CD4-positive, CD25-positive, alpha-beta regulatory T cell (primary cell): ENCODE data around the gene SARNP. TPM values are rescaled to one million over a fixed set of nuclear protein-coding genes. Genes with fewer than 3 reads are reported as not detected.

Source experiments
- ATAC-seq, 2 donors: fragments of 150-1000 bp; cut with Tn5 transposase; one replicate each; pipeline ENCODE4 v1.10.0; 2021; ENCODE audit warnings: low read depth in 2 of 2, moderate number of reproducible peaks in 2 of 2, moderate library complexity in 1 of 2
- DNase-seq, 3 donors: peaks; one replicate each; pipeline versions ENCODE4 v3.0.0 to v3.0.0-alpha.2; 2012 to 2022; ENCODE audit warnings: mixed read lengths in 1 of 3
- H3K27ac ChIP-seq: one replicate; pipeline ENCODE4 v1.7.0; 2013; ENCODE audit warnings: mild to moderate bottlenecking, low read length; ENCODE audit not compliant: insufficient read depth, poor library complexity, severe bottlenecking
- H3K27me3 ChIP-seq: one replicate; pipeline ENCODE4 v1.7.0; 2013; ENCODE audit warnings: low read length; ENCODE audit not compliant: control insufficient read depth, insufficient read depth
- H3K36me3 ChIP-seq: one replicate; pipeline ENCODE4 v1.7.0; 2013; ENCODE audit warnings: mild to moderate bottlenecking, low read length, moderate library complexity; ENCODE audit not compliant: control insufficient read depth, insufficient read depth
- H3K4me1 ChIP-seq: 2 replicates; pipeline ENCODE4 v1.7.0; 2013; ENCODE audit warnings: mild to moderate bottlenecking, low read length; ENCODE audit not compliant: insufficient read depth, control insufficient read depth, poor library complexity, severe bottlenecking
- H3K4me3 ChIP-seq: one replicate; pipeline ENCODE4 v1.7.0; 2013; ENCODE audit warnings: low read depth, mild to moderate bottlenecking, low read length, moderate library complexity
- H3K9me3 ChIP-seq, 2 experiments: 1 replicate in 1 of 2; 2 replicates in 1 of 2; pipeline ENCODE4 v1.7.0; 2013; ENCODE audit warnings: low read length in 2 of 2, mild to moderate bottlenecking in 1 of 2, moderate library complexity in 1 of 2; ENCODE audit not compliant: control insufficient read depth in 2 of 2
- H3K27ac Mint-ChIP-seq, 3 donors: one replicate each; pipeline ENCODE4 v1.8.0; 2020 to 2022; ENCODE audit warnings: mild to moderate bottlenecking in 3 of 3, mixed read lengths in 3 of 3, moderate library complexity in 2 of 3
- H3K27me3 Mint-ChIP-seq: one replicate; pipeline ENCODE4 v1.8.0; 2022; ENCODE audit warnings: mild to moderate bottlenecking, mixed read lengths
- H3K36me3 Mint-ChIP-seq: one replicate; pipeline ENCODE4 v1.8.0; 2020; ENCODE audit warnings: mixed read lengths
- H3K4me1 Mint-ChIP-seq, 4 donors: one replicate each; pipeline ENCODE4 v1.8.0; 2020 to 2022; ENCODE audit warnings: mixed read lengths in 4 of 4, mild to moderate bottlenecking in 1 of 4
- H3K4me3 Mint-ChIP-seq, 4 donors: one replicate each; pipeline ENCODE4 v1.8.0; 2020 to 2022; ENCODE audit warnings: mild to moderate bottlenecking in 4 of 4, mixed read lengths in 4 of 4, moderate library complexity in 3 of 4
- H3K9me3 Mint-ChIP-seq, 7 donors: one replicate each; pipeline ENCODE4 v1.8.0; 2020 to 2022; ENCODE audit warnings: mixed read lengths in 7 of 7, mild to moderate bottlenecking in 3 of 7, moderate library complexity in 2 of 7
- polyA plus RNA-seq, 4 donors: library from polyadenylated mRNA; unstranded; fragments of 300-500 nt; fragmentation: Illumina TruSeq; gene quantifications; one replicate each; pipeline ENCODE4 v1.2.3, GENCODE V29; 2021
- total RNA-seq: library from RNA; stranded (reverse); gene quantifications from one replicate; pipeline ENCODE4 v1.2.3, GENCODE V29; 2022

The SARNP gene
- total and polyA plus RNA-seq, 5 donors from 2014 or later = 49.3 to 159 (median 123) TPM

DNA sequence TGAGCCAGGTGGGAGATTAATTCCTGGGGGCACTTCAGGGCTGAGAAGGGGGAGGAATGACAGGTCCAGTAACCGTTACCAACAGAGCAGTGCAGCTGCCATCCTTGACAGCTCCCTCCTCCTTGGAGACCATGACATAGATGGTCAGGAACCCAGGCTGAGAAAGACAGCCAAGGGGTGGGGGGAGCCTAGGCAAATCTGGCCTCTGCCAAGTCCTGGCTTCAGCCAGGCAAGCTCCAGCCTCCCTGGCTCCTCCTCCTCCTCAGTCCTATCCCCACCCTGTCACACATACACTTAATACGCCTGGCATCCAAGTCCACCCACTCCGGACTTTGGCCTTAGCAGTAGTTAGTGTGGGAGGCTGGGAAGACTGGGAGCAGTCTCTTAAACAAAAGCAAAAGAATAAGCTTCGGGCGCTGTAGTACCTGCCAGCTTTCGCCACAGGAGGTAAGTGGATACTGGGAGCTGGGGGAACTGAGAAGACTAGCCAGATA, 97.4 kb downstream of the SARNP start, which contains the start of gene RDH5:
RDH5 (plus strand) TSS at position 323 of the 494 bp plus-strand sequence. CDS start 792 bp downstream, outside the sequence.
- Histone ChIP-seq H3K36me3 (peaks cover 25% of the 10 kb centered on the region), H3K4me1 (peaks cover 42% of the 10 kb centered on the region), H3K27ac (no peak within 1 kb of the TSS), H3K27me3 (no peaks in the 10 kb centered on the region), H3K4me3 (no peak within 1 kb of the TSS), H3K9me3 (no peaks in the 10 kb centered on the region)
- H3K4me1 Mint-ChIP-seq = peaks cover 8 to 46% (median 32%) of the 10 kb centered on the region in 4 donors
- no peaks in the 10 kb centered on the region for H3K9me3 Mint-ChIP-seq
- H3K36me3 Mint-ChIP-seq = peaks cover 10% of the 10 kb centered on the region
- no peak within 1 kb of the TSS for H3K27ac Mint-ChIP-seq
- H3K4me3 Mint-ChIP-seq = no peak within 1 kb of the TSS
- ATAC-seq (no peak), DNase-seq (no peak)
- no peaks in the 10 kb centered on the region for H3K27me3 Mint-ChIP-seq

DNA sequence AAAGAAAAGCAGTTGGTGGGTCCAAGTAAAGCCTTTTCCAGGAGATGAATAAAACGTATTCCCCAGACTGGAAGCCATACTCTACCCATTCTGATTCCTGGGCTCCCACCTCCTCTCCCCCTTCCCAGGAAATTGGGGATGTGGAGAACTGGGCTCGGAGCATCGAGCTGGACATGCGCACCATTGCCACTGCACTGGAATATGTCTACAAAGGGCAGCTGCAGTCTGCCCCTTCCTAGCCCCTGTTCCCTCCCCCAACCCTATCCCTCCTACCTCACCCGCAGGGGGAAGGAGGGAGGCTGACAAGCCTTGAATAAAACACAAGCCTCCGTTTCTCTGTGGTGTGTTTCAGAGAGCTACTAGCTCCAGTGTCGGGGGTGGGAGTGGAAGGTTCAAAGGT, 98.2 kb downstream of the SARNP start:
- no peak overlapping the region for H3K27ac ChIP-seq
- peaks cover 37% of the 10 kb centered on the region for H3K4me1 ChIP-seq
- H3K9me3 ChIP-seq = no peaks in the 10 kb centered on the region
- Mint-ChIP-seq H3K27ac (no peak overlapping the region), H3K4me3 (no peak overlapping the region), H3K27me3 (no peaks in the 10 kb centered on the region), H3K9me3 (no peaks in the 10 kb centered on the region), H3K4me1 (peaks cover 8 to 41% (median 25%) of the 10 kb centered on the region in 4 donors), H3K36me3 (peaks cover 10% of the 10 kb centered on the region)
- no peak for ATAC-seq
- no peak overlapping the region for H3K4me3 ChIP-seq
- H3K36me3 ChIP-seq = peaks cover 25% of the 10 kb centered on the region
- H3K27me3 ChIP-seq = no peaks in the 10 kb centered on the region
- DNase-seq = no peak

DNA sequence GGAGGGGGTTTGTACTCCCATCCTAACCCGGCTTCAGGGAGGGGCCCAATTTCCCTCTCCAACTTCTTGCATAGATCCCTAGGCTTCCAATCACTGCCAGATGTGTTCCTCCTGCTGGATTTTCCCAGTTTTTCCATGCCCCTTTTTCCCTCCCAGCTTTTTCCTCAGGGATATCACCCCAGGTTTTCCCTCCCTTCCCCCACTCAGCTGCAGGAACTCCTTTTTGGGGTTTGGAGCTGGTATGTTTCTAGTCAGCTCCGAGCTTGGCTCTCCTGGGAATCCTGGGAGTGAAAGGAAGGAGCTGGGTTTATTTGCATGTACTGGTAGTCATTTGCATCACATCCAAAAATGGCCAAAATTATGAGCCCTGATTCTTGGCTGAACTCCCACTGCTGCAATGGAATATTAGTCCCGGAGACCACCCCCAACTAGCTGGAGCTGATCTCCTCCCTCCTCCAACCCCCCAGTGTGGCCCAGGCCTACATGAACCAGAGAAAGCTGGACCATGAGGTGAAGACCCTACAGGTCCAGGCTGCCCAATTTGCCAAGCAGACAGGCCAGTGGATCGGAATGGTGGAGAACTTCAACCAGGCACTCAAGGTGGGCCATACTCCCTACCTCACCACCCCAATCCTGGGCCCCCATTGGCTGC, 98.8 kb downstream of the SARNP start:
- Mint-ChIP-seq H3K4me3 (peak overlapping the region; percentile 16 to 95 (median 57)), H3K27ac (peak overlapping the region in 1 of 3 donors; percentile 20), H3K36me3 (peaks cover 10% of the 10 kb centered on the region), H3K9me3 (no peaks in the 10 kb centered on the region), H3K4me1 (peaks cover 8 to 41% (median 25%) of the 10 kb centered on the region in 4 donors), H3K27me3 (no peaks in the 10 kb centered on the region)
- Histone ChIP-seq H3K27ac (no peak overlapping the region), H3K36me3 (peaks cover 25% of the 10 kb centered on the region), H3K4me3 (no peak overlapping the region), H3K27me3 (no peaks in the 10 kb centered on the region), H3K4me1 (peaks cover 37% of the 10 kb centered on the region), H3K9me3 (no peaks in the 10 kb centered on the region)
- ATAC-seq = no peak
- DNase-seq = no peak

DNA sequence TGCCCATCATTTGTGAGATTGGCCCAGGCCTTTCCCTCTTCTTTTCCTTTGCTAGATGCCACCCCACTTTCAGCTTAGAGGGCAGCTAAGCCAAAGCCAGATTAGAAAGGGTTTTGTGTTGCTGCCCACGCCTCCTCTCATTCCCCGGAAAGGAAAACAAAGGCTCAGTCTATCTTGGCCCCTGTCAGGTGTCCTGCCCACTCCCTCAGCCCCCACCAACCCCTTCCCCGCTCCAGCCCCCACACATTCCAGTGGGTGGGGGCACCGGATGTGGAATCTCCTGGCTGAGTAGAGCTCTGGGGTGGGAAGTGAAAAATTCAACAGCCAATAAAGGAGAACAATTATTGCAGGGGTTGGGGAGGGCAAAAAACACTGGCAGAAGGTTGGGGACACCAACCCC, 99.5 kb downstream of the SARNP start:
- Histone ChIP-seq H3K27me3 (no peaks in the 10 kb centered on the region), H3K9me3 (no peaks in the 10 kb centered on the region), H3K27ac (no peak overlapping the region), H3K36me3 (peaks cover 21% of the 10 kb centered on the region), H3K4me1 (peaks cover 37% of the 10 kb centered on the region), H3K4me3 (no peak overlapping the region)
- ATAC-seq (no peak), DNase-seq (no peak)
- Mint-ChIP-seq H3K36me3 (peaks cover 7% of the 10 kb centered on the region), H3K27me3 (no peaks in the 10 kb centered on the region), H3K9me3 (no peaks in the 10 kb centered on the region), H3K4me1 (peaks cover 8 to 41% (median 25%) of the 10 kb centered on the region in 4 donors), H3K4me3 (peak overlapping the region; percentile 88 to 97 (median 95)), H3K27ac (peak overlapping the region in 2 of 3 donors; percentile 11 to 98)

DNA sequence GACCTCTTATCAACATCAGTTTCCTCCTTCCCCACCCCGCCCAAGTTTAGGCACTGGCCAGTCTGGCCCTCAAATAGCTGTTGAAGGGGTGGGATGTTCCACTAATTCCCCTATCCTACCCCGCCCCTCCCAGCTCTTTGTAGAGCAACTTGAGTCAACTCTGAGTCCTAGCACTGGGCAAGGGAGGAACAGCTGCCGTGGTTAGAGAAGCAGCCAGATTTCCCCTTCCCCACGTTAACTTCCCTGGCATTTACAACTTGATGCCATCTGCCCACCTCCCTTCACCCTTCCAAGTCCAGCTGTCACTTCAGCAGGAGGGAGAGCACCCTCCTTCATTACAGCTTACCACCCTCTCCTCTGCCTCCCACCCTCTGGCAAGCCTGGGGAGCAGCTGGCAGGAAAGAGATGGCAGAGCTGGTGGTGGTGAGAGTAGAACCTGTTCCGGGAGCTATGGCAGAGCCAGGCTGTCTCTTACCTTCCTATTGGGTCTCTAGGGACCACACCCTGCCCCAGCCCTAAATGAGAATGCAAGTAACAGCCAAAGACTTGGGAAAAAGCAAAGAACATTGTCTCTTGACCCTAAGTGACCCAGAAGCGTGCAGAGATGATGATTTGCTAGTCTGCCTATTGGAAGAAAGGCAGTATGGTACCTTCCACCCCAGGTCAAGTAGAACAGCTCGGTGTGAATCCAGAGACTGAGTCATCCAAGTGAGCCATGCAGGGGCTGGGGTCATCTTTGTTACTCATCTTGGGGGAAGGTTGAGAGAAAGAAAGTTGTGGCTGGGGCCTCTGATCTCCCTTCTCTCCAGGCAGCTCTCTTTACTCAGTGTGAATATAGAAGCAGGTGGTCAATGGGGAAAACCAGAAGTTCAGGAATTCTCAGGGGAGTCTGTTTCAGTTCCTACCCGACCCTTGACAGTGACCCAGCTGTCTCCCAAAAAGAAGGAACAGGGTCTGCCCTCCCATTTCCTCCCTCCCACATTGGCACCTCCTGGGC, 100.2 kb downstream of the SARNP start:
- H3K36me3 Mint-ChIP-seq = peaks cover 7% of the 10 kb centered on the region
- Histone ChIP-seq H3K9me3 (no peaks in the 10 kb centered on the region), H3K4me3 (peak overlapping the region; percentile 91), H3K27me3 (no peaks in the 10 kb centered on the region), H3K27ac (peak overlapping the region; percentile 95), H3K36me3 (peaks cover 21% of the 10 kb centered on the region), H3K4me1 (peaks cover 37% of the 10 kb centered on the region)
- DNase-seq (no peak), ATAC-seq (no peak)
- no peaks in the 10 kb centered on the region for H3K27me3 Mint-ChIP-seq
- peak overlapping the region; percentile 95 to 98 (median 96) for H3K4me3 Mint-ChIP-seq
- no peaks in the 10 kb centered on the region for H3K9me3 Mint-ChIP-seq
- H3K4me1 Mint-ChIP-seq = peaks cover 8 to 41% (median 25%) of the 10 kb centered on the region in 4 donors
- peak overlapping the region; percentile 82 to 98 (median 97) for H3K27ac Mint-ChIP-seq

DNA sequence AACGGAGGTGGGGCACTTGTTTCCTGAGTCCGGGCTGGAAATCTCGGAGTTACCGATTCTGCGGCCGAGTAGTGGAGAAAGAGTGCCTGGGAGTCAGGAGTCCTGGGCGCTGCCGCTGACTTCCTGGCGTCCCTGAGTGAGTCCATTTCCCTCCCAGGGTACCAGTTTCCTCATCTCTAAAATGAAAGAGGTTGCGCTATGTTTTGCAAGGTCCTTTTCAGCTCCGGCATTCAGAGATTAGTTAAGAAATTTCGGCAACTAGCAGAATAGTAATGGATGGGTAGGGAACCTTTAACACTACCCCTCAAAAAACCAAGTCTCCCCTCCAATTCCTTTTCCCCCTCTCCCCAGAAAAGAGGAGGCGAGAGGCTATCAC, 101.0 kb downstream of the SARNP start:
- no peaks in the 10 kb centered on the region for H3K27me3 ChIP-seq
- Mint-ChIP-seq H3K36me3 (peaks cover 7% of the 10 kb centered on the region), H3K4me1 (peaks cover 8 to 41% (median 25%) of the 10 kb centered on the region in 4 donors), H3K4me3 (peak overlapping the region; percentile 95 to 98 (median 96)), H3K27me3 (peaks cover 6% of the 10 kb centered on the region), H3K9me3 (peaks cover 0 to 3% (median 0%) of the 10 kb centered on the region in 7 donors), H3K27ac (peak overlapping the region; percentile 63 to 98 (median 97))
- no peaks in the 10 kb centered on the region for H3K9me3 ChIP-seq
- peak overlapping the region; percentile 95 for H3K27ac ChIP-seq
- H3K36me3 ChIP-seq = peaks cover 21% of the 10 kb centered on the region
- peak overlapping the region; percentile 91 for H3K4me3 ChIP-seq
- ATAC-seq (no peak), DNase-seq (no peak)
- H3K4me1 ChIP-seq = peaks cover 37% of the 10 kb centered on the region

DNA sequence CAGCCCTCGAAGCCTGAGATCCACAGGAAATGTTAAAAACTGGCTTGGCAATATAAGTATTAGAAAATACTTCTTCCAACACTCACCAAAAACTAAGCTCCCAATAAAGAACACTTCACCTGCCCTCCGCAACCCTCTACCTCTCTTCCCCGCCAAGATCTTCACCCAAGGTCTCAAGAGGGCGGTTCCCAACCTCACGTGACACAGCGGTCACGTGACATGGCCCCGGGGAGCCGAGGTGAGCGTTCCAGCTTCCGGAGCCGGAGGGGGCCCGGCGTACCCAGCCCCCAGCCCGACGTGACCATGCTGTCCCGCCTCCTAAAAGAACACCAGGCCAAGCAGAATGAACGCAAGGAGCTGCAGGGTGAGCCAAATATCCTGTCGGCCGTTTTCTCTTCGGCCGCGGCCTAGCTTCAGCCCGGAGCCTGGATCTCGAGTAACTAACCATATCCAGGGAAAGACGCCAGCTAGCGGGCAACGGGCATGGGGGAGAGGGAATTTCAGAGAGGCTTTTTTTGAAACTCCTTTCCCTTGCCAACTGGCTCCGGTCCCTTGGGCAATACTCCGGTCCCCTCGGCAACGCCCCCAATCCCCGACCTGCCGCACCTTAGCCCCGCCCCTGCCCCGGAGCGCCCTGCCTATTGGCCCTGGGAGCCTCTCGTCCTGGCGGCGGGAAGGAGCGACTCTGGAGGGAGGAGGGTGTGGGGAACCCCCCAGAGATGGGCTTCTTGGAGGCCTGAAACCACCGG, 101.5 kb downstream of the SARNP start, which contains the start of gene BLOC1S1:
BLOC1S1 (plus strand) TSS at position 214 of the 749 bp plus-strand sequence; CDS start at position 220, 6 bp downstream.
- peaks cover 7% of the 10 kb centered on the region for H3K36me3 Mint-ChIP-seq
- H3K4me1 Mint-ChIP-seq = peaks cover 8 to 41% (median 25%) of the 10 kb centered on the region in 4 donors
- H3K27me3 Mint-ChIP-seq = peaks cover 7% of the 10 kb centered on the region

More for the DNA sequence above, 101.5 kb downstream of the SARNP start, which contains the start of gene BLOC1S1:
- H3K36me3 ChIP-seq = peaks cover 20% of the 10 kb centered on the region
- ATAC-seq (peak; percentile 90 to 91), DNase-seq (peak; percentile 90 to 96 (median 93))
- H3K9me3 ChIP-seq = no peaks in the 10 kb centered on the region
- H3K27ac ChIP-seq = peak within 1 kb of the TSS; percentile 95
- peak within 1 kb of the TSS; percentile 97 to 98 (median 98) for H3K27ac Mint-ChIP-seq
- peaks cover 37% of the 10 kb centered on the region for H3K4me1 ChIP-seq
- H3K27me3 ChIP-seq = no peaks in the 10 kb centered on the region
- peaks cover 0 to 3% (median 0%) of the 10 kb centered on the region in 7 donors for H3K9me3 Mint-ChIP-seq
- H3K4me3 Mint-ChIP-seq = peak within 1 kb of the TSS; percentile 95 to 98 (median 96)
- peak within 1 kb of the TSS; percentile 91 for H3K4me3 ChIP-seq
